Naive thymus-derived CD8-positive, alpha-beta T cell (primary cell): Measurements from ENCODE around the gene ADARB1. TPM values are rescaled to one million over a fixed set of nuclear protein-coding genes. Genes with fewer than 3 reads are reported as not detected.
A peak's percentile ranks its signal among the peaks of the same experiment; 100 is the strongest.

Experiments
- ATAC-seq, 2 donors: fragments of 150-1000 bp; cut with Tn5 transposase in 1 of 2; sonication (Bioruptor Pico), chemical (Tn5 transposase) in 1 of 2; 1 replicate in 1 of 2; 2 replicates in 1 of 2; pipeline ENCODE4 v1.10.0; 2021; ENCODE audit warnings: mild to moderate bottlenecking in 2 of 2, moderate library complexity in 2 of 2
- POLR2A ChIA-PET: fragments of 350-600 bp; sonication (Branson Sonifier 250); formaldehyde crosslinking; loops from one replicate; lab custom pipeline; 2021; ENCODE audit warnings: antibody characterized with exemption; lab: Charles Lee
- DNase-seq, 10 donors: peaks; one replicate each; pipeline versions ENCODE4 v3.0.0 to v3.0.0-alpha.2; 2020 to 2022
- H3K27ac Mint-ChIP-seq, 10 donors: one replicate each; pipeline ENCODE4 v1.8.0; 2020 to 2022; ENCODE audit warnings: mild to moderate bottlenecking in 10 of 10, mixed read lengths in 10 of 10, moderate library complexity in 4 of 10, inconsistent platforms in 1 of 10
- H3K27me3 Mint-ChIP-seq, 5 donors: one replicate each; pipeline ENCODE4 v1.8.0; 2021 to 2022; ENCODE audit warnings: mixed read lengths in 5 of 5
- H3K36me3 Mint-ChIP-seq, 3 donors: one replicate each; pipeline ENCODE4 v1.8.0; 2020 to 2022; ENCODE audit warnings: mixed read lengths in 3 of 3, mild to moderate bottlenecking in 2 of 3, inconsistent platforms in 1 of 3
- H3K4me1 Mint-ChIP-seq, 4 donors: one replicate each; pipeline ENCODE4 v1.8.0; 2021 to 2022; ENCODE audit warnings: mixed read lengths in 4 of 4
- H3K4me3 Mint-ChIP-seq, 10 donors: one replicate each; pipeline ENCODE4 v1.8.0; 2020 to 2022; ENCODE audit warnings: mild to moderate bottlenecking in 10 of 10, mixed read lengths in 10 of 10, moderate library complexity in 6 of 10, inconsistent platforms in 1 of 10
- H3K9me3 Mint-ChIP-seq, 9 donors: one replicate each; pipeline ENCODE4 v1.8.0; 2020 to 2022; ENCODE audit warnings: mixed read lengths in 9 of 9, mild to moderate bottlenecking in 3 of 9, inconsistent platforms in 1 of 9, moderate library complexity in 1 of 9
- polyA plus RNA-seq, 3 donors: library from polyadenylated mRNA; unstranded; fragments of 300-500 nt; fragmentation: Illumina TruSeq; gene quantifications; one replicate each; pipeline ENCODE4 v1.2.3, GENCODE V29; 2021
- total RNA-seq, 8 experiments: library from RNA in 2 of 8; stranded (reverse) in 2 of 8; gene quantifications; one replicate each; pipeline ENCODE4 v1.2.3 and lab custom pipeline; 2021 to 2026

Gene ADARB1
- total and polyA plus RNA-seq, 5 experiments from 2014 or later = 2.9 to 36.9 (median 7.7) TPM

DNA sequence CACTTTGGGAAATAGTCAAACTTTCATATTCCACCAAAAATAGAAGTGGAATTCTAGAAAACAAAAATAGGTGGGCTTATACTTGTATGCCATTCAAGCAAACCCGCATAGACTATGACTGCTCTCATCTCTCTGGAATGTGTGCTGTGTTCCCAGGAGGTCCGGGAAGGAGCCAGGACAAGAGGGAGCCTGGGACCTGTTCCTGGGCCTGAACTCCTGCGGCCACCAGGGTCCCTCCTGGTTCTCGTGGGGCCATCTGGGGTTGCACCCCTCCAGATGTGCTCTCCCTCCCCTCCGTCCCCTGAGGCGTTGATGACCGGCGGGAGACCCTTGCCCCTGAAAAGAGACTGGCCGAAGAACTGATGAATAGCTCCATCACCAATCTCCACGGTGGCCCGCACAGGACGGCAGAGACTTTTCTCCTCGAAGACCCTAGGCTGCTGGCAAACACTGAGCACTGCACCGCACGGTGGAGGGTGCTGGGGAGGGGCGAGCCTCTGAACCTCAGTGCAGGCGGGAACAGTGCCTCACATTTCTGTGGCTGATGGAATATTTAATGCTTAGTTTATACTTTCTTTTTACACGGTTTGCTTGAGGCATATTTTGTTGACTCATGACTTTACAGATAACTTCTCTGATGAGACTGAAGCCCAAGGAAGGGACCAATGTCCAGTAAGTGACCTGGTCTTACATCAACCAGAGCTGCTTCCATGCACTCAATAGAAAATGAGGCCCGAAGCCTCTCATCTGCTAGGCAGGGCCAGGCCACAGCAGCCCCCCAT is 9.6 kb upstream of the ADARB1 start:
- Mint-ChIP-seq H3K27ac (no peak overlapping the region), H3K4me3 (no peak overlapping the region), H3K9me3 (no peaks in the 10 kb centered on the region), H3K4me1 (peaks cover 0 to 2% (median 0%) of the 10 kb centered on the region in 4 donors), H3K27me3 (no peaks in the 10 kb centered on the region), H3K36me3 (no peaks in the 10 kb centered on the region)
- ATAC-seq = no peak
- POLR2A ChIA-PET = no interaction called here
- no peak for DNase-seq

DNA sequence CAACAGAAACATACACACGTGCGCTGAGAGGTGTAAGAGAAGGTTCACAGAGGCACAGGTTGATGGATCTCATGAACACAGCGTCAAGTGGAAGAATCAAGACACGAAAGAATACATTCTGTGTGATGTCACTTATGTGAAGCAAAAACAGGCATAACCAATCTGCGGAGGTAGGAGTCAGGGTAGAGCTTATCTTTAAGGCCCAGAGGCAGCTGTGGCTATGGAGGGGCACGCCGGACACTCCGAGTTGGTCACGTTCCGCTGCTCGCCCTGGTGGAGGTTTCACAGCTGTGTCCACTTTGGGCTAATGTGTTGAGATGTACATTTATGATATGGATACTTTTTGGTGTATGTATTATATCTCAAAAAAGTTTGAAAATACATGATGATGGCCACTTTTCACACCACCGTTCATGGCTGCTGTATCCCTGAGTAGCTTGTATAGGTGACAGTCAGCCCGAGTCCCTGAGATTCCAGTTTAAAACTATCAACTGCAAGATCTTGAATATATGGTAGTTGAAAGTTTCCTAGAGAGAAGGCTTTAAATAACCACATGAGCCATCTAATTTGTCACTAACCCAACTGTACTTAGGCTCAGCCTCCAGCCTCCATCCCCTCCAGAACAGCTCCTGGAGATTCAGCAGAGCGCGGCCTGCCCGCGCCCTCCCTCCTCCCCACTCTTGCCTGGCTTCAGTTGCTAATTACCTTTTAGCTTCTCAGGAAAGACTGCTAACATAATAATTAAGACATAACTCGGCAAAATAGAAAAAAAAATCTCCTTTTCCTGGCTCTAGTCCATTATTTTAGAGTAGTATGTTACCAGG is 6.7 kb upstream of the ADARB1 start:
- no peaks in the 10 kb centered on the region for H3K27me3 Mint-ChIP-seq
- H3K4me1 Mint-ChIP-seq = no peaks in the 10 kb centered on the region
- H3K9me3 Mint-ChIP-seq = no peaks in the 10 kb centered on the region
- ATAC-seq = no peak
- H3K4me3 Mint-ChIP-seq = no peak overlapping the region
- POLR2A ChIA-PET = no interaction called here
- no peak for DNase-seq
- H3K36me3 Mint-ChIP-seq = no peaks in the 10 kb centered on the region
- H3K27ac Mint-ChIP-seq = peak overlapping the region in 2 of 10 donors; percentile 65 to 71

DNA sequence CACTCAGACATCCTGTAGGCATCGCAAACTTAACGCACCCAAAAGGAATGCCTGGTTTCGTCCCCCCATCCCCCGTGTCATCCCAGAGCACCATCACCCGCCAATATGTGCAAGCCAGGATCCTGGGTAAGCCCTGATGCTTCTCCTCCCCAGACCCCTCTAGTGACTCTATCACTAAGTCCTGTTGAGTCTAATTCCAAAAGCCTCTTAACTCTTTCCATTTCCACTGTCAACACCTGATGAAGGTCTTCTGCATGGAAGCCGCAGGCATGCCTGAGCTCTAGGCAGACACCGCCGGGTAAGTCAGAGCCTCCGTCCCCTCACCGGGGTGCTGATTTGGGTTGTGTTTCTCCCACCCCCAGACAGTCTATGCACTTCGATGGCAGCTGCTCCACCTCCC is 5.3 kb upstream of the ADARB1 start:
- POLR2A ChIA-PET = no interaction called here

DNA sequence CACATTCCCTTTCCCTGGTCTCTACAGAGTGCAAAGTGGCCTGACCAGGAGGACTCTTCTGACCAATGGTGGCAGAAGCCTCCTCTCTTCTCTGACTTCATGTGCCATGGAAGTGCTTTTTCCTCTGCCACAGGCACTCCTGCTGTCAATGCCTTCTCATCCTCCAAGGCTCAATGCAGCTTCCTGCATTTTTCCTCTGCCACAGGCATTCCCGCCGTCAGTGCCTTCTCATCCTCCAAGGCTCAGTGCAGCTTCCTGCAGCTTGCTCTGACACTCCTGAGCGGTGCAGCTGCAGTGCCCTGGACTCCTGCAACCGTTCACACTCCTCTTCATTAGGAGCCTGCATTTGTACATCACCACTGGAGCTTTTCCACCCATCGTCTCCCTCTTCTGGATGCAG is 4.7 kb upstream of the ADARB1 start:
- POLR2A ChIA-PET = interaction anchor here (0.6 kb wide), 1 partner anchor 142 kb away, joined by 3 read pairs; no protein-coding TSS in a partner anchor
- ATAC-seq = no peak
- no peaks in the 10 kb centered on the region for H3K36me3 Mint-ChIP-seq

More for the DNA sequence above, 5.3 kb upstream of the ADARB1 start:
- H3K27me3 Mint-ChIP-seq = no peaks in the 10 kb centered on the region
- no peaks in the 10 kb centered on the region for H3K9me3 Mint-ChIP-seq
- ATAC-seq (no peak), DNase-seq (no peak)
- no peak overlapping the region for H3K27ac Mint-ChIP-seq
- no peak overlapping the region for H3K4me3 Mint-ChIP-seq
- H3K36me3 Mint-ChIP-seq = no peaks in the 10 kb centered on the region
- peaks cover 4 to 11% (median 4%) of the 10 kb centered on the region in 4 donors for H3K4me1 Mint-ChIP-seq

DNA sequence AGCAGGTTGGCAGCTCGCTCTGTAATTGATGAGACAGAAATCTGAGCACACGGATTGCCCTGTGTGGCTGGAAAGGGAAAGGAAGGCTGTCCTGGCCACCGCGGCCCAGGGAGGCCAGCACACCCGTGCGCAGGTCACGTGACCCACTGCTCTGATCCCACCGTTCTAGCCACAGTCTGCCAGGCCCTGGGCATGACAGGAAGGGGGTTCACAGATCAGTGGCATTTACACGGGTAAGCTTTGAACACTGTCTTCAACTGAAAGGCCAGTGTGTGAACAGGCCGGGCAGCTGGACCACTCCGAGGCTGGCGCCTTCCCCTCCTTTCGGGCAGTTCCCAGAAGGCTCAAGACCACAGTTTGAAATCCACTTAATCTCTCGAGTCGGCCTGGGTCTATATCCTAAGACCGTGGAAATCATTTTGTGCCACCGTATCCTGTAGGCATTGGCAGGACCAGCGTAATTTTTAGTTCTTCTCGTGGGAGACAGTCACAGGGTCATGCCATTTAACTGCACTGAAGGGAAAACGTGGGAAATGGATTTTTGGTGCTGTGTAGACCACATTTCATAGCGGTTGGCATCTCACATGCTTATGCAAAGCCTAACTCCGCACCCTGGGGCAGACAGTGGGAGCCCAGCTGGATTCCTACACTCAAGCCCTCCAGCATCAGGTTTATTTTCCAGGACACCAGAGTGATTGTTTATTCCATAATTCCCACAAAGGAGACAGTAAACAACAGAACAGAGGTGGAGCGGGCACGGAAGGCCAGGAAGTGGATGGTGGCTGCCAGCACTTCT is 3.1 kb upstream of the ADARB1 start:
- H3K36me3 Mint-ChIP-seq = no peaks in the 10 kb centered on the region
- H3K4me3 Mint-ChIP-seq = peak overlapping the region in 3 of 10 donors; percentile 20 to 37 (median 24)
- DNase-seq (no peak), ATAC-seq (no peak)
- no peak overlapping the region for H3K27ac Mint-ChIP-seq
- no peaks in the 10 kb centered on the region for H3K27me3 Mint-ChIP-seq
- POLR2A ChIA-PET = no interaction called here
- H3K4me1 Mint-ChIP-seq = peaks cover 11 to 20% (median 13%) of the 10 kb centered on the region in 4 donors
- no peaks in the 10 kb centered on the region for H3K9me3 Mint-ChIP-seq

More for the DNA sequence above, 4.7 kb upstream of the ADARB1 start:
- H3K9me3 Mint-ChIP-seq = no peaks in the 10 kb centered on the region
- no peak overlapping the region for H3K4me3 Mint-ChIP-seq
- no peaks in the 10 kb centered on the region for H3K27me3 Mint-ChIP-seq
- H3K4me1 Mint-ChIP-seq = peaks cover 4 to 11% (median 4%) of the 10 kb centered on the region in 4 donors
- no peak for DNase-seq
- no peak overlapping the region for H3K27ac Mint-ChIP-seq

DNA sequence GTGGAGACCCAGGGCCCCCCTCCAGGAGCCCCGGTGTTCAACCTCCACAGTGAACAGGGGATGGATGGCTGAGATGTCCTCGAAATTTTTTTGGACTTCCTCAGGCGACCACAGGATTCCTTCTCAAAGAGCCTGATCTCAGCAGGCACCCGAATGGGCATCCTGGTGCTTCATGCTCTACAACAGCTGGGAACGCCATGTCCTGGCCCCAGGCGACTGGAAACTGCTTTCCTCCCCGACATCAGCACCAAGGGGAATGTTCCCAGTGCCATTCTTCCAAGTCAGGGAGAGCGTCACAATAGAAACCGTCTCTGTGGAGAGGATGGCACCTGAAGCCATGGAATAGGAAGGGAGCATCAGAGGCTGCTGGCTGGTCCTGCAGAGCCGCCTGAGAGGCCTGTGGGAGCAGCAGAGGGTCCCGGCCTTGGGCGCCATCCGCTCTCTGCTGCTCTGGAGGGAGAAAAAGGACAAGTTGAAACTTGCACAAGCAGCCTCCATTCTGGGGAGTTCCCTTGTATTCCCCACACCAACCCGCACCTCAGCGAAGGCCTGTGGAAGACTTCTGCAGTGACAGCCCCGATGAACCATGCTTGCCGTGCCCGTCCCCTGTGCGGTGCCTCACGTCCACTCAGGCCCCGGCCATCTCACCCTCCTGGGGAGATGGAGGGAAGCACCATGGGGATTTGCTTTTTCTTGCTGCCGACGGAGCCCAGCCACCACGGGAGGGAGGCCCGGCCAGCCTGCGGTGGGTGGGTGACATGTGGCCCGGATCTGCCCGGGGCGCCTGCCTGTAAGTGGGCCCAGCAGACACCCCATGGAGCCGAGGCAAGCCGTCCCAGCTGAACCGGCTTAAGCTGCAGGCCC is 2.3 kb upstream of the ADARB1 start:
- ATAC-seq (no peak), DNase-seq (no peak)
- Mint-ChIP-seq H3K27me3 (no peaks in the 10 kb centered on the region), H3K36me3 (no peaks in the 10 kb centered on the region), H3K9me3 (no peaks in the 10 kb centered on the region), H3K4me1 (peaks cover 14 to 28% (median 20%) of the 10 kb centered on the region in 4 donors), H3K27ac (peak overlapping the region in 2 of 10 donors; percentile 57 to 82), H3K4me3 (peak overlapping the region in 6 of 10 donors; percentile 26 to 78 (median 51))
- POLR2A ChIA-PET = interaction anchor here (0.6 kb wide), 1 partner anchor 1058 kb away, joined by 3 read pairs; no protein-coding TSS in a partner anchor

DNA sequence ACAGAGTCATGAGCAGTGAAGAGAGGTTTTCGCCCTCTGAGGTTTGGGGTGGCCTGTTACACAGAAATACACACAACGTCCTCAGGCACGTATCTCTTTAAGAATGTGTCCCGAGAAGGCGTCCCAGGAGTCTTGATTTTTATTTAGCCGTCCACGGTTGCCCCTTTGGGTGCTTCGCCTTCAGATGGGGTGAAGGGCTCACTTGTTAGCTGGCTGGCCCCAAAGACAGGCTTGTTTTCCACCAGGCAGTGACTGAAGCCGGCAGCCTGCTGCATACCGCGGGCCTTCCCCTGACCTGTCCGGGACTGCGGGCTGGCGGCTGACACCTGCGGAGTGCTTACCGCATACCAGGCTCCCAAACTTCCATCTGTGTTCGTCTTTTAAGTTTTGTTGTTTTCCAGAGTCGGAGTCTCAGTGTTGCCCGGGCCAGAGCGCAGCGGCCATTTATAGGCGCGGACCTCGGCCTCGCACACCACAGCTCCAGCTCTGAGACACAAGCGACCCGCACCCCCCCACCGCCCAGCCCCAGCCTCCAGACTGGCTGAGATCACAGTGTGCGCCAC is 1.6 kb upstream of the ADARB1 start:
- no peaks in the 10 kb centered on the region for H3K27me3 Mint-ChIP-seq
- H3K36me3 Mint-ChIP-seq = no peaks in the 10 kb centered on the region
- no peak for ATAC-seq
- peak overlapping the region in 8 of 10 donors; percentile 26 to 99 (median 82) for H3K4me3 Mint-ChIP-seq
- H3K27ac Mint-ChIP-seq = no peak overlapping the region
- no peak for DNase-seq
- peaks cover 15 to 35% (median 26%) of the 10 kb centered on the region in 4 donors for H3K4me1 Mint-ChIP-seq
- POLR2A ChIA-PET = interaction anchor here (0.6 kb wide), 1 partner anchor 1058 kb away, joined by 3 read pairs; no protein-coding TSS in a partner anchor
- no peaks in the 10 kb centered on the region for H3K9me3 Mint-ChIP-seq

DNA sequence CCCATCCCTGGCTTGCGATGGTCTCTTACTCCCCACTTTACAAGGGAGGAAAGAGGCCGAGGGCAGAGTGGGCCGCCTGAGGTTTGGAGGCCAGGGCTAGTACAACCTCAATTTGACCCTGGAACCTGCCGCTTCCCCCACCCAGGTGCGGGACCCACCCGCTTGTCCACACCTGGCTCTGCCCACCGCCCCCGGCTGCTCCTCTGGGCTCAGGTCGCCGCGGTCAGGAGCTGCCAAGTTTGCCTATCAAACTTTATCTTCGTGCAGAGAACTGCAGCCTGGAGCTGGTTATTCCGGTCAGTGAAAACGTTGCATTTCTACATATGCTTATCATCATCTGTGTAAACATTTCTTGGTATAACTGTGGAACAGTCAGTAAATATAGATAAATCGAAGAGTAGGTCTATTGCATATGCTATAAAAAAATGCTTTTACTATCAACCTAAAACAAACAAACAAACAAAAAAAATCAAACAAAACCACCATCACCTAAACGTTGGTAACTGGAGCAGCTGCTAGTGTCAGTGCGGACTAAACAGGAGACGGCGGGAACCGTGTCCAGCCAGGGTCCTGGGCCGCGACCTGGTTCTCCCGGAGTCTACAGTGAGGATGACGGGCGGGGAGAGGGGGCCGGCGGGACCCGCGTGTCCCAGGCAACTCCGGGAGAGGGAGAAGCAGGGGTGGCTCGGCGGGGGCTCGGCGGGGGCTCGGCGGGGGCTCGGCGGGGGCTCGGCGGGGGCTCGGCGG is 906 bp upstream of the ADARB1 start:
- ATAC-seq (peak in 1 of 2 donors; percentile 7), DNase-seq (no peak)
- no peaks in the 10 kb centered on the region for H3K36me3 Mint-ChIP-seq
- H3K4me1 Mint-ChIP-seq = peaks cover 22 to 42% (median 33%) of the 10 kb centered on the region in 4 donors
- peak overlapping the region; percentile 87 to 99 (median 97) for H3K4me3 Mint-ChIP-seq
- H3K27me3 Mint-ChIP-seq = no peaks in the 10 kb centered on the region
- H3K9me3 Mint-ChIP-seq = no peaks in the 10 kb centered on the region
- peak overlapping the region; percentile 87 to 98 (median 97) for H3K27ac Mint-ChIP-seq
- POLR2A ChIA-PET = interaction anchor here (1.0 to 1.4 kb wide), 5 partner anchors 9 to 214 kb away, joined by 3 to 11 read pairs (median 3); partner anchors contain the start of genes POFUT2 and SLX9

DNA sequence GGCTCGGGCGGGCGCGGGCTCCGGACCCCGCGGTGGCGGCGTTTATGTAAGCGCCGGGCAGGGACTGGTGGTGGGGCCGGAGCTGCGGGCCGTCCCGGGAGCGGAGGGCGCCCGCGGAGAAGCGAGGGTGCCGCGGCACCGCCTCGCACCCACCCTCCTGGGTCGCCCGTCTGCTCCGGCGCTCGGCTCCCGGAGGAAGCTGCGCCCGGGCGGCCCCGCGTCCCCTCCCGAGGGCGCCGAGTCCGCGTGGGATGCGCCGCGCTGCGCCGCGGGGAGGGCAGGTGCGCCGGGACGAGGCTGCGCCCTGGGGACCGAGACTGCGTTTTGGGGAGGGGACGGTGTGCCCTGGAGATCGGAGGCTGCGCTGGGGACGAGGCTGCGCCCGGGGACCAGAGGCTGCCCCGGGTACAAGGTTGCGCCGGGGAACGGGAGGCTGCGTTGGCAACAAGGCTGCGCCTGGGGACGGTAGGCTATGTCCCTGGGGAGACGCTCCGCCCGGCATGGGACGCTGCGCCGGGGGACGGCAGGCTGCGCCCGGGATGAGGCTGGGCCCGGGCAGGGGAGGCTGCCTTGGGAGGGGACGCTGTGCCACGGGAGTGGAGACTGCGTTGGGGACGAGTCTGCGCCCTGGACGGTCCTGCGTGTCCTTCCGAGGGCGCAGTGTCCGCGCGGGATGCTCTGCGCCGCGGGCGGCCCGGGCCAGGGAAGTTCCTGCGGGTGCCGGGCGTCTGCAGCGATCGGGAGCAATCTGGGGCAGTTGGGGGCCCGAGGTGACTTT is 627 bp downstream of the ADARB1 start:
- no peaks in the 10 kb centered on the region for H3K36me3 Mint-ChIP-seq
- H3K4me3 Mint-ChIP-seq = peak overlapping the region; percentile 77 to 95 (median 88)
- POLR2A ChIA-PET = interaction anchor here (0.6 to 1.4 kb wide), 9 partner anchors 8 to 213 kb away, joined by 3 to 11 read pairs (median 3); partner anchors contain the start of genes POFUT2 and SLX9
- ATAC-seq (peak in 1 of 2 donors; percentile 24), DNase-seq (peak in 4 of 10 donors; percentile 11 to 33 (median 22))
- H3K4me1 Mint-ChIP-seq = peaks cover 31 to 57% (median 48%) of the 10 kb centered on the region in 4 donors
- peak overlapping the region; percentile 19 to 93 (median 89) for H3K27ac Mint-ChIP-seq
- H3K9me3 Mint-ChIP-seq = no peaks in the 10 kb centered on the region
- H3K27me3 Mint-ChIP-seq = no peaks in the 10 kb centered on the region
